T-helper 2 cell (primary cell): ENCODE measurements around the gene MAP10.
A peak's percentile ranks its signal among the peaks of the same experiment; 100 is the strongest.

Experiments
- DNase-seq, 5 experiments: peaks; one replicate each; pipeline versions ENCODE4 v3.0.0 to v3.0.0-alpha.2; 2012 to 2022

Gene MAP10

GRCh38 chr1:232798920-232799319 lies 6.3 kb upstream of the MAP10 start:
- DNase-seq, result no peak

GRCh38 chr1:232806186-232806510 lies 932 bp downstream of the MAP10 start:
- no peak for DNase-seq

- DNase-seq, result no peak
Measured at GRCh38 chr1:232810856-232811255, 5.6 kb downstream of the MAP10 start.

GRCh38 chr1:232812560-232812959 lies 7.3 kb downstream of the MAP10 start:
- no peak for DNase-seq

- DNase-seq, result no peak
Measured at GRCh38 chr1:232813097-232813496, 7.9 kb downstream of the MAP10 start.

- DNase-seq, result no peak
Measured at GRCh38 chr1:232813760-232814159, 8.5 kb downstream of the MAP10 start.

- DNase-seq, result no peak
Measured at GRCh38 chr1:232816324-232816723, 11.1 kb downstream of the MAP10 start.

GRCh38 chr1:232818040-232818439 lies 12.8 kb downstream of the MAP10 start:
- no peak for DNase-seq

- DNase-seq, result no peak
Measured at GRCh38 chr1:232820431-232820830, 15.2 kb downstream of the MAP10 start.

- DNase-seq, result no peak
Measured at GRCh38 chr1:232822530-232822929, 17.3 kb downstream of the MAP10 start.

- DNase-seq, result no peak
Measured at GRCh38 chr1:232826318-232826717, 21.1 kb downstream of the MAP10 start.

GRCh38 chr1:232830661-232831060 lies 25.4 kb downstream of the MAP10 start:
- DNase-seq, result no peak

- no peak for DNase-seq
Measured at GRCh38 chr1:232831895-232832294, 26.7 kb downstream of the MAP10 start.

GRCh38 chr1:232834066-232834465 lies 28.9 kb downstream of the MAP10 start:
- peak in 1 of 5 experiments; percentile 22 for DNase-seq

GRCh38 chr1:232835166-232835565 lies 29.9 kb downstream of the MAP10 start:
- no peak for DNase-seq

GRCh38 chr1:232837087-232837486 lies 31.9 kb downstream of the MAP10 start:
- DNase-seq, result no peak

GRCh38 chr1:232841823-232842565 lies 36.8 kb downstream of the MAP10 start:
- DNase-seq, result peak in 1 of 5 experiments; percentile 43

- DNase-seq, result no peak
Measured at GRCh38 chr1:232844791-232845190, 39.6 kb downstream of the MAP10 start.

- DNase-seq, result no peak
Measured at GRCh38 chr1:232845406-232845955, 40.3 kb downstream of the MAP10 start.

GRCh38 chr1:232851532-232851931 lies 46.3 kb downstream of the MAP10 start:
- DNase-seq, result no peak

GRCh38 chr1:232853994-232854797 lies 49.0 kb downstream of the MAP10 start:
- DNase-seq, result no peak

- no peak for DNase-seq
Measured at GRCh38 chr1:232854798-232855159, 49.6 kb downstream of the MAP10 start.

- DNase-seq, result no peak
Measured at GRCh38 chr1:232856541-232856940, 51.3 kb downstream of the MAP10 start.
